Transverse colon (tissue), 3 donors: ENCODE measurements around the gene PTPRB.

Source experiments
- EP300 ChIP-seq: sonication (generic); formaldehyde crosslinking; IDR thresholded peaks from one replicate; pipeline ENCODE4 v1.6.1; 2017; ENCODE audit warnings: antibody characterized with exemption, low read depth
- TF ChIP-seq, protein P1 (sequence below), 5 experiments: fragments of 200-600 bp in 3 of 5; fragments of 450-650 bp in 2 of 5; sonication (generic) in 3 of 5; IDR thresholded peaks; 1 replicate in 2 of 5; 2 replicates in 3 of 5; pipeline ENCODE4 v1.5.1; 2016 to 2017; ENCODE audit warnings: antibody characterized with exemption in 5 of 5, inconsistent platforms in 3 of 5, mild to moderate bottlenecking in 2 of 5, moderate library complexity in 1 of 5

DNA sequence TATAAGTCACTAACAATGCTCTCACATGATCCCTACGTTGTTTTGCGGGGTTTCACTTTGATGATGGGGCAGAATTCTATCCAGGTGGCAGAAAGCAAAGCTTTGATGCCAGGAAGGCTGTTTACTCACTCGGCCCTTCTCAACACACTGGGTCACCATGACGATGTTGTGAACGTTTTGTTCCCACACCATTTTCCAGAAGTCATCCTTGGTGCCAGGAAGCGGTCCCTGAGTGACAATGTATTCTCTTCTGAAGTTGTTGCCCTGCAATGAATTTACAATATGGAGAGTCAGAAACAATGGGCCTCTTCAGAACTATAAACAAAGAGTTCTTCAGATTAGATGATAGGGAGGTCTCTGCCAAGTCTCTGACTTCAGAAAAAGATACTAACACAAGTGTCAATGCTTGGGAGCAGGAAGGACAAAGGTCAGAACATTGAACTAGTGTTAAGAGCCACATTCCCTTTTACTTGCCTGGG, 101.3 kb downstream of the PTPRB start:
- TF ChIP-seq EP300, result peak; percentile 90
- TF ChIP-seq, protein P1, sequence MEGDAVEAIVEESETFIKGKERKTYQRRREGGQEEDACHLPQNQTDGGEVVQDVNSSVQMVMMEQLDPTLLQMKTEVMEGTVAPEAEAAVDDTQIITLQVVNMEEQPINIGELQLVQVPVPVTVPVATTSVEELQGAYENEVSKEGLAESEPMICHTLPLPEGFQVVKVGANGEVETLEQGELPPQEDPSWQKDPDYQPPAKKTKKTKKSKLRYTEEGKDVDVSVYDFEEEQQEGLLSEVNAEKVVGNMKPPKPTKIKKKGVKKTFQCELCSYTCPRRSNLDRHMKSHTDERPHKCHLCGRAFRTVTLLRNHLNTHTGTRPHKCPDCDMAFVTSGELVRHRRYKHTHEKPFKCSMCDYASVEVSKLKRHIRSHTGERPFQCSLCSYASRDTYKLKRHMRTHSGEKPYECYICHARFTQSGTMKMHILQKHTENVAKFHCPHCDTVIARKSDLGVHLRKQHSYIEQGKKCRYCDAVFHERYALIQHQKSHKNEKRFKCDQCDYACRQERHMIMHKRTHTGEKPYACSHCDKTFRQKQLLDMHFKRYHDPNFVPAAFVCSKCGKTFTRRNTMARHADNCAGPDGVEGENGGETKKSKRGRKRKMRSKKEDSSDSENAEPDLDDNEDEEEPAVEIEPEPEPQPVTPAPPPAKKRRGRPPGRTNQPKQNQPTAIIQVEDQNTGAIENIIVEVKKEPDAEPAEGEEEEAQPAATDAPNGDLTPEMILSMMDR (IDR thresholded peaks at IDR 0.05), result no peak
